Glomerular visceral epithelial cell (primary cell): Measurements from ENCODE around the gene OTULINL.
A peak's percentile ranks its signal among the peaks of the same experiment; 100 is the strongest.
"Not testable (repeated sequence)": the region's sequence is repeated elsewhere in the genome, so short reads cannot be mapped to it uniquely, and the experiment has no call there.

ENCODE experiments used
- DNase-seq: peaks from one replicate; pipeline ENCODE4 v3.0.0-alpha.2; 2016; ENCODE audit errors: extremely low spot score

OTULINL gene

DNA sequence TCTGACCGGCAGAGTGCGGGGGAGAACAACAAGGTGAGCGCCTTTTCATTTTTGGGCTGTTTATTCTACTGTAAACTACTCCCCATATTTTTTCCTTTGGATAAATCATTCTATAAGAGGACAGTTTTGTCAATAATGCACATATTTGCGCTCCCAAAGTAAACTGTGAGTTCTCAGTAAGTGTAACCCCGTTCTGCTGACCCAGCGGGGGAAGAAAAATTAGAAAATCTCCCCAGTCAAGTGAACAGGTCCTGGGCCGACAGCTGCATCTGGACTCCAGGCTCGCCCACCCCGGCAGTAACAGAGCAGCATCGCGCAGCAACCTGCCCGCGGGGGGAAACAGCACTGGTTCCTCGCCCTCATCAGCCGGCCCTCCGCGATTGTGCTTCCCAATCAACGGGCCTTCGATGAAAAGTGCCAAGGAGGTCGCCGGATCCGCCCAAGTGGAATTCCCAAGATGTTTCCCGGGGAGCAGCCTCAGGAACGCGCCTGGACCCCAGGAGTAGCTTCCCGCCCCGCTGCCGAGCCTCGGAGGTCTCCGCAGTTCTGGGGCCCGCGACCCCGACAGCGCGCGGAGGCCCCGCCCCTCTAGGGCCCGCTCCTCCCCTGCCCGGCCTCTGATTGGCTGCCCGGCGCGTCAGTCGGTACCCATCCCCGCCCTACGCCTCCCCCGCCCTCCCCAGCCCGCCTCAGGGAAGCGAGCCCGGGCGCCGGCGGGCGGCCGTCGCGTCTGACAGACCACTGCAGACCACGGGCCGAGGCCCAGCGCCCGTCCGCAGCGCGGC lies at the start of gene OTULINL:
OTULINL (plus strand) TSS at position 687 of the 785 bp plus-strand sequence. CDS start 103 bp downstream, outside the sequence.
- DNase-seq, result peak; percentile 89

DNA sequence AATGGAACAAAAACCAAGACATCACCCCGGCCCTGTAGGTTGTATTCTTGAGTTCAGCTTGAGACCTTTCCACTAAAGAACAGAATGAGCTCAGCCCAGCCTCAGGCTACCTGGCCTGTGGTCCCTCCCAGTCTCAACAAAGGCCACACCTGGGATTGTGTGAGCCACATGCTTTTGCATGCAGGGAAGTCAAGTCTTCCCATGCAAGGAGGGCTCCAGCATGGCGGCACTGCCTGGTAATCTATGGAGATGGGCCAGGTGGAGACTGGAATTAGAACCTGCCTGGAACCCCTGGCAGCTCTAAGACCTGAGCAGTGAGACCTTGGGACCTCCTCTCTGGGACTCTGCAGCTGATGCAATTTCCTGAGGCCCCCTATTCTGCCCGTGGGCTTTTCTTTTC lies 49.4 kb upstream of the OTULINL start:
- DNase-seq, result no peak

- DNase-seq, result no peak
Measured at GRCh38 chr5:14534773-14535172, 46.8 kb upstream of the OTULINL start.

GRCh38 chr5:14545308-14545707 lies 36.3 kb upstream of the OTULINL start:
- DNase-seq, result no peak

DNA sequence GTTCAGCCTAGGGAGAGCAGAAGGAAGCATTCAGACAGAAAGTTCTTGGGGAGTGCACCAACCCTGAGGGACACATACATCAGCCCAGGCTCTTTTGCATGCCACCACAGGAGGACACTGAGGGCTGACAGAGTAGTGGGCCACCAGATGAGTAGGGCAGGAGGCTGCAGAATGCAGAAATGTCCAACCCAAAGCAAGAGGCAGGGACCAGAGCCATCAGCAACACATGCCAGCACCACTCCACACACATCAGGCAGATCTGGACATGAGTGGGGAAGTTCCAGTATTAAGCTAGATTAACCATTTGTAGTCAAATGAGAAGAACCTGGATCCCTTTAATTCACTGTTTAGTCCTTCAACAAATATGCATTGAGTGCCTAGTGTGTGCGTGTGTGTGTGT lies 35.7 kb upstream of the OTULINL start:
- DNase-seq, result no peak

- no peak for DNase-seq
Measured at GRCh38 chr5:14547666-14548065, 33.9 kb upstream of the OTULINL start.

- DNase-seq, result no peak
Measured at GRCh38 chr5:14551211-14551610, 30.4 kb upstream of the OTULINL start.

DNA sequence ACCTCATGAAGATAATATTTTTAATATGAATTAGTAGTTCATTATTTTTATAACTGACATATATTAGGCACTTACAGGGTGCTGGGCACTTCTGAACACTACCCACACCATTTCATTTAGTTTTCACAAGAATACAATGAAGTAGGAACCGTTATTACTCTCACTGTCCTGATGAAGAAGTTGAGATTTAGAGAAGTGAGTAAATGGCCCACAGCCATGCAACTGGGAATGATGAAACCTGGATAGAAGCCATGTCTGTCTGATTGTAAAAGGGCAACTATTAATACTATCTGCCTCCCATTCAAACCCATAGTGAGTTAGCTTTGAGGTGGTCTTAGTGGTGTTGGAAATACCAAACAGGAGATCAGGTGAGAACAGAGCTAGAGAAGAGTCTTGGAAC lies 29.6 kb upstream of the OTULINL start:
- no peak for DNase-seq

- not testable (repeated sequence) for DNase-seq
Measured at GRCh38 chr5:14554288-14554687, 27.3 kb upstream of the OTULINL start.

- no peak for DNase-seq
Measured at GRCh38 chr5:14556015-14556414, 25.6 kb upstream of the OTULINL start.

GRCh38 chr5:14557203-14557770 lies 24.3 kb upstream of the OTULINL start:
- no peak for DNase-seq

DNA sequence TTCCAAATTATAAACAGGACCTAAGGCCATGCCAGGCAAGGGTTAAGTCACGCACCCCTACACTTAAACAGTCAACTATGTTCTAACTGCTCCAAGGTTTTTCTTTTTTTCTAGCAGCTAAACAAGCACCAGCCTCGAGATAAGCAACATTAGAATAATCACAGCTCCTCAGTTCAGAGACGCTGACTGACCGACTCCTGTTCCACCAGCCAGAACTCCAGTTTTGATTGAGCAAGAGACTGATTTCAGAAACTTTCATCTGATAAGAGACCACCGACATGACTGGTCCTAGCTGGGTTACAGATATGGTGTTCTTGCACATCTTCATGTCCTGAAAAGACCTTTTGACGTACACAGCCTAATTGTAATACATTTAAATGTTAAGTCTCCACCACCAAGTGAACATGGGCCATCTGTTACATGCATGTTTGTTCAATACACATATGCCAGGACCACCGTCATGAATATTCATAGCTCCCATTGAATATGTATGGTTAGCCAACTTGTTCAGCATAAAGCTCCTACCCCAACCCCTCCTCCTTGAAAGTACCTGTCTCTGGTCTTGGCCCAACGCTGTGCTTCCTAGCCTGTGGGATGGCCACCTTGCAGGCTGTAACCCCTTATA lies 23.7 kb upstream of the OTULINL start:
- no peak for DNase-seq

GRCh38 chr5:14560091-14560595 lies 21.4 kb upstream of the OTULINL start:
- no peak for DNase-seq

DNA sequence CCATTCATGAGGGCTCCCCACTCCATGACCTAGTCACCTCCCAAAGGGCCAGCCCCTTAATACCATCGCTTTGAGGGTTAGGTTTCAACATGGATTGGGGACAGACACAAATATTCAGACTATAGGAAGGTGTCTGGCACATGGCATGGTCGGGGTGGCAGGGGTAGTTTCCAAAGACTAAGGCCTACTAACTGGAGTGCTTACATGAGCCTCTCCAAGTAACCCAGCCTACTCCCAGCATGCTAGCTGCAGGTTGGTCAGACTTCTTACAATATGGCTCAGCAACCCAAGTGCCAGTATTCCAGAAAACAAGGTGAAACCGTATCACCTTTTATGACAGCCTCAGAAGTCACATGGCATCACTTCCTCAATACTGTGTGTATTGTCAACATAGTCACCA lies 19.9 kb upstream of the OTULINL start:
- no peak for DNase-seq

GRCh38 chr5:14568333-14568732 lies 13.3 kb upstream of the OTULINL start:
- DNase-seq, result no peak

DNA sequence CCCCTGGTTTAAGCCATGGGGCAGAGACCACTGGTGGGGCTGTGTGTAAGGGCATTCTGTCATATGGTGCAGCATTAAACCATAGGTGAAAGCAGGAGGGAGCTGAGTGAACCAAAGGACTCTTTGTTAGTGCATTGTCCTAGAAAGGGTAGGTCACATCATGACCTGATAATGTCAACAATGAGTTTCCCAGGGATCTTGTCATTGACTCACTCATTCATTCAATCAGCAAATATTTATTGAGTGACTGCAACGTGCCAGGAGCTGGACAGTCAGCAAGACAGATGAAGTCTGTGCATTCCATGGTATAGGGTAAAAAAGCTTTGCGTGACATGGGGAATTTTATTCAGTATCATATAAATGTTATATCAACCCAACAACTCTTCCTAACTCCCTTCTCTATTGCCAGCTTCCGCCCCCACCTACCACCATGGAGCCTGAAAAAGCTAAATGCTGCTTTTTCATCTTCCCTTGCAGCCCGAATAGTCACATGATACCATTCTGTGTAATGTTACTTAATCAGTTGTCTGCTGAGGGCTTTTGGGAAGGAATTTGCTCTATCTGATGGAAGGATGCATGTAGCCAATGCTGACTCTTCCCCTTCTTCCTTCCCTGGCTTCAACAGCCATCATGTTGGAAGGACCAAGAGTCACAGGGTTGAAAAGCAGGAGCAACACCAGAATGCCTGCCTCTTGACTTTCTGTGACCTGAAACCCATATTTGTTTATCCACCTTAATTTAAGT lies 11.5 kb upstream of the OTULINL start:
- DNase-seq, result no peak

GRCh38 chr5:14571901-14572300 lies 9.7 kb upstream of the OTULINL start:
- no peak for DNase-seq

DNA sequence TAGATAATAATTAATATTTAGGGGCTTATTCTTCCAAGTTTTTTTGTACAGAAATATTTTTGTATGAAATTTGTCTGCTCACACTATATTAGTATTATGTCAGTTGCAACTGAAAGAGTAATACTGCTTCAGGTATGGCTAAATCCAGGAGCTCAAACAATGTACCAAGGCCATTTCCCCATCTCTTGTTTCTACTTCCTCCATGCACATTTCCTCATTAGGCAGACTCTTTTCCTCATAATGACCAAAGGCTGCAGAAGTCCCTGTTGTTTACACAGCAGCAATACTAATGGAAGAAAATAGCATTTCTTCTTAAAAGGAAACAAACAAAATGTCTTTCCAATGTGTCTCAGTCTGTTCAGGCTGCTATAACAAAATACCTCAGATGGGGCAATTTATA lies 9.2 kb upstream of the OTULINL start:
- no peak for DNase-seq

- no peak for DNase-seq
Measured at GRCh38 chr5:14572836-14573235, 8.8 kb upstream of the OTULINL start.

DNA sequence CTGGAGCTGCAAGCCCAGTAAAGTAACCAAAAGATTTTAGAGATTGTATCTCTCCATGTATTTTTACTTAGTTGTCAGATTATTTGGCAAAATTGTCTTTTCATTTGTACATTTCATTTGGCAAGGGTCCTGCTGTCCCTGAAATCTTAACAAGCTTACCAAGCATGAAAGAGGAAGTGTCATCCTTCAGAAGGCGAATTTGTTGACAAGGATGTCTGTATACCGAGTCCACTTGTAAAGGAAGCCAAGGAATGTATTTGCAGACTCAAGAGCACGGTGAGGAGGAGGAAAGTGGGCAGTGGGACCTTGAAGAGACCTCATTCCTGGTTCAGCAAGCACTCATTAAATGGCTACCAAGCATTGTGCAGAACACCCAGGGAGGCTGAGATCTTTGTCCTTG lies 7.5 kb upstream of the OTULINL start:
- no peak for DNase-seq

DNA sequence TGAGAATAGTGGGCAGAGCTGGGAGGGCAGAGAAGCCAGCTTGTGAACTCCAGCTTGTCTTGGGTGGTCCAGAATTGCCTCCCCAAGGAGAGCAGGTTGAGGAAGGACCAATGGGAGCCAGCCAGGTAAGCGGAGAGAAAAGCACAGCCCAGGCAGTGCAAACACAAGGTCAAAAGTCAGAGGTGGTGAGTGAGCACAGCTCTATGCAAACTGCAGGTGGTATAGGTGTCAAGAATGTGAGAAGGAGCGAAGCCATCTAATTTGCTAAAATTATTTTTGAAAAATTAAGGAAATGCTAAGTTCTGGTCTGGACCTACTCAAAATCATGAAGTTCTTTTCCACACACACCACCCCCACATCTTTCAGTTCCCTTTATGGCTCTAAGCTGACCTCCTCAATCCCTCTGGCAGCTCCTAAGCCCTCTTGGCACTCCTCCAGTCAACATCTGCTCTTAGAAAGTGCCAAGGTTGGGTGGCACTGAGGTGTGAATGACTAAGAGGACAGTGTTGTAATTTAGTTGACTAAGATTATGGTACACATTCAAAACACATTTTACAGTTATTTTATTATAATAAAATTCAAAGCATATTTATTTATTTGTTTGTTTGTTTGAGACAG lies 6.6 kb upstream of the OTULINL start:
- peak; percentile 48 for DNase-seq

GRCh38 chr5:14576206-14576605 lies 5.4 kb upstream of the OTULINL start:
- DNase-seq, result no peak
